Measurements from ENCODE around the gene RNPEP. TPM values are rescaled to one million over a fixed set of nuclear protein-coding genes. Genes with fewer than 3 reads are reported as not detected.

RNPEP gene
- total and polyA plus RNA-seq, 2 of the 13 experiments (the other 11 are each of a cell fraction or from before 2014, with no cell fraction given) = 20.6 to 38.4 TPM

DNA sequence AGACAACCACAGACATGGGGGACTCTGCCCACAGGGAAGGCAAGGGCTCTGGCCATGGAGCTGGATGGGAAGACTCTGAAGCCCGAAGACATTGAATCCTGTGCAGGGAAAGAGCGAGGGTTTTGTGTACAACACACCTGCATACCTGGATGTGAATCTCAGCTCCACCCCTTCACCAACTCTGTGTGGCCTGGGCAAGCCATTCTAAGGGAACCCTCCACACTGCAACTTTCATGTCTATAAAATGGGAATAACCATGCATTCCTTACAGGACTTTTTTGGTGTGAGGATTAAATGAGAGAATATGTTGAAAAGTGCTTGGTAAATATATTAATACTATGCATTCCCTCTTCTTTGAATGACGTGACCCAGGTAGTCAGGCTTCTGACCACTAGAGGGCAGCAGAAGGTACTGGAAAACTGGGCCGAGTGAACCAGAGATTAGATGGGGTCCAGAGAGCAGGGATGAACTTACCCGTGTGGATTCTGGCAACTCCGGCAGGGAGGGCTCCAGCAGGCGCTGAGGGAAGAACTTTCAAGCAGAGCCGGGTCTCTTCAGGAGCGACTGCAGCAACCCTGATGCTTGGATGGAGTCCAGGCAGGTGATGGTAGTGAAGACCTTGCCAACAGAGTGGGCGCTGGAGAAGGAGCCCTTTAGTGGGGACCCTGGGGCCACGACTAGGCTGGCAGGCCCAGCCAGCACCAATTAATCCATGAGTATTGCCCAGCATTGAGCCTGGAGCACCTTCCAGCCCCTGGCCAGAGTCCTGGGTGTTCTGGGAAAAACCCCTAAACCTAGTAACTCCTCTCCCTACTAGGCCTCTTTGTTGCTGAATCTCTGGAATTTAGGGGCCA is 27.1 kb downstream of the RNPEP start (continued):
- peak; percentile 92 for TF ChIP-seq RAD21 (CRISPR knock-in tag; IDR thresholded peaks at IDR 0.05)
- TF ChIP-seq, protein P1, sequence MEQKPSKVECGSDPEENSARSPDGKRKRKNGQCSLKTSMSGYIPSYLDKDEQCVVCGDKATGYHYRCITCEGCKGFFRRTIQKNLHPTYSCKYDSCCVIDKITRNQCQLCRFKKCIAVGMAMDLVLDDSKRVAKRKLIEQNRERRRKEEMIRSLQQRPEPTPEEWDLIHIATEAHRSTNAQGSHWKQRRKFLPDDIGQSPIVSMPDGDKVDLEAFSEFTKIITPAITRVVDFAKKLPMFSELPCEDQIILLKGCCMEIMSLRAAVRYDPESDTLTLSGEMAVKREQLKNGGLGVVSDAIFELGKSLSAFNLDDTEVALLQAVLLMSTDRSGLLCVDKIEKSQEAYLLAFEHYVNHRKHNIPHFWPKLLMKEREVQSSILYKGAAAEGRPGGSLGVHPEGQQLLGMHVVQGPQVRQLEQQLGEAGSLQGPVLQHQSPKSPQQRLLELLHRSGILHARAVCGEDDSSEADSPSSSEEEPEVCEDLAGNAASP (CRISPR knock-in tag; IDR thresholded peaks at IDR 0.05; ENCODE audit: borderline replicate concordance) = 0 out of 2 replicates have a peak, but pooled peaks have one; percentile 34
- TF ChIP-seq MXI1 (IDR thresholded peaks at IDR 0.05; ENCODE audit: borderline replicate concordance, low read depth, low read length) = no peak
- TF ChIP-seq ARNT (IDR thresholded peaks at IDR 0.05) = no peak
- TF ChIP-seq, protein P2, sequence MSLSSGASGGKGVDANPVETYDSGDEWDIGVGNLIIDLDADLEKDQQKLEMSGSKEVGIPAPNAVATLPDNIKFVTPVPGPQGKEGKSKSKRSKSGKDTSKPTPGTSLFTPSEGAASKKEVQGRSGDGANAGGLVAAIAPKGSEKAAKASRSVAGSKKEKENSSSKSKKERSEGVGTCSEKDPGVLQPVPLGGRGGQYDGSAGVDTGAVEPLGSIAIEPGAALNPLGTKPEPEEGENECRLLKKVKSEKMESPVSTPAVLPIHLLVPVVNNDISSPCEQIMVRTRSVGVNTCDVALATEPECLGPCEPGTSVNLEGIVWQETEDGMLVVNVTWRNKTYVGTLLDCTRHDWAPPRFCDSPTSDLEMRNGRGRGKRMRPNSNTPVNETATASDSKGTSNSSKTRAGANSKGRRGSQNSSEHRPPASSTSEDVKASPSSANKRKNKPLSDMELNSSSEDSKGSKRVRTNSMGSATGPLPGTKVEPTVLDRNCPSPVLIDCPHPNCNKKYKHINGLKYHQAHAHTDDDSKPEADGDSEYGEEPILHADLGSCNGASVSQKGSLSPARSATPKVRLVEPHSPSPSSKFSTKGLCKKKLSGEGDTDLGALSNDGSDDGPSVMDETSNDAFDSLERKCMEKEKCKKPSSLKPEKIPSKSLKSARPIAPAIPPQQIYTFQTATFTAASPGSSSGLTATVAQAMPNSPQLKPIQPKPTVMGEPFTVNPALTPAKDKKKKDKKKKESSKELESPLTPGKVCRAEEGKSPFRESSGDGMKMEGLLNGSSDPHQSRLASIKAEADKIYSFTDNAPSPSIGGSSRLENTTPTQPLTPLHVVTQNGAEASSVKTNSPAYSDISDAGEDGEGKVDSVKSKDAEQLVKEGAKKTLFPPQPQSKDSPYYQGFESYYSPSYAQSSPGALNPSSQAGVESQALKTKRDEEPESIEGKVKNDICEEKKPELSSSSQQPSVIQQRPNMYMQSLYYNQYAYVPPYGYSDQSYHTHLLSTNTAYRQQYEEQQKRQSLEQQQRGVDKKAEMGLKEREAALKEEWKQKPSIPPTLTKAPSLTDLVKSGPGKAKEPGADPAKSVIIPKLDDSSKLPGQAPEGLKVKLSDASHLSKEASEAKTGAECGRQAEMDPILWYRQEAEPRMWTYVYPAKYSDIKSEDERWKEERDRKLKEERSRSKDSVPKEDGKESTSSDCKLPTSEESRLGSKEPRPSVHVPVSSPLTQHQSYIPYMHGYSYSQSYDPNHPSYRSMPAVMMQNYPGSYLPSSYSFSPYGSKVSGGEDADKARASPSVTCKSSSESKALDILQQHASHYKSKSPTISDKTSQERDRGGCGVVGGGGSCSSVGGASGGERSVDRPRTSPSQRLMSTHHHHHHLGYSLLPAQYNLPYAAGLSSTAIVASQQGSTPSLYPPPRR (CRISPR knock-in tag; IDR thresholded peaks at IDR 0.05; ENCODE audit: borderline replicate concordance) = no peak
- TF ChIP-seq ZNF501 (CRISPR knock-in tag; IDR thresholded peaks at IDR 0.05) = no peak
- TF ChIP-seq SP5 (CRISPR knock-in tag; IDR thresholded peaks at IDR 0.05; ENCODE audit: borderline replicate concordance, low read depth) = no peak
- TF ChIP-seq ZSCAN31 (CRISPR knock-in tag; IDR thresholded peaks at IDR 0.05; ENCODE audit: low read depth) = no peak
- no peak for TF ChIP-seq ZUFSP (CRISPR knock-in tag; IDR thresholded peaks at IDR 0.05; ENCODE audit: borderline replicate concordance)
- TF ChIP-seq ARNTL (CRISPR knock-in tag; IDR thresholded peaks at IDR 0.05) = 0 out of 2 replicates have a peak, but pooled peaks have one; percentile 45
- no peak for TF ChIP-seq ZNF256 (CRISPR knock-in tag; conservative IDR thresholded peaks at IDR 0.05)
- TF ChIP-seq SAFB2 (CRISPR knock-in tag; IDR thresholded peaks at IDR 0.05; ENCODE audit: borderline replicate concordance, low read depth) = 0 out of 2 replicates have a peak, but pooled peaks have one; percentile 7

All from HepG2 (cell line).